HEK293 (cell line): ENCODE results near the gene NEK10.

ENCODE experiments used
- CTCF ChIA-PET: fragments of 350-600 bp; formaldehyde crosslinking; extraction: SDS; loops from one replicate; lab custom pipeline; 2021; ENCODE audit warnings: antibody characterized with exemption; lab: Yijun Ruan, JAX
- POLR2A ChIA-PET: fragments of 300-600 bp; formaldehyde crosslinking; extraction: SDS; loops from one replicate; lab custom pipeline; 2020; ENCODE audit warnings: antibody characterized with exemption, inconsistent platforms; lab: Yijun Ruan, JAX
- H3K27ac ChIP-seq: fragments of 200-500 bp; sonication (Bioruptor generic); 2 replicates; pipeline ENCODE4 v1.5.1; 2014; ENCODE audit warnings: low read depth, low read length, control low read depth, inconsistent platforms; ENCODE audit errors: extremely low read depth
- H3K36me3 ChIP-seq, 2 experiments: fragments of 200-500 bp in 1 of 2; sonication (Bioruptor generic) in 1 of 2; 1 replicate in 1 of 2; 2 replicates in 1 of 2; pipeline ENCODE4 v1.5.1; 2014 to 2017; ENCODE audit warnings: inconsistent platforms in 2 of 2, low read length in 2 of 2; ENCODE audit not compliant: control insufficient read depth in 2 of 2, insufficient read depth in 1 of 2
- H3K4me1 ChIP-seq: fragments of 200-500 bp; sonication (Bioruptor generic); 2 replicates; pipeline ENCODE4 v1.5.1; 2014; ENCODE audit warnings: mild to moderate bottlenecking, low read length, inconsistent platforms; ENCODE audit not compliant: control insufficient read depth, insufficient read depth
- H3K4me3 ChIP-seq: 2 replicates; pipeline ENCODE4 v1.5.1; 2011; ENCODE audit warnings: low read depth, mild to moderate bottlenecking, control low read depth, low read length, moderate library complexity
- H3K9me3 ChIP-seq: fragments of 200-500 bp; sonication (Bioruptor generic); 2 replicates; pipeline ENCODE4 v1.5.1; 2014; ENCODE audit warnings: low read depth, low read length, inconsistent platforms; ENCODE audit not compliant: control insufficient read depth, insufficient read depth
- AEBP2 ChIP-seq: fragments of 450-650 bp; formaldehyde crosslinking; IDR thresholded peaks from 2 replicates; pipeline ENCODE4 v1.5.1; 2016; ENCODE audit warnings: missing biosample characterization, missing genetic modification characterization, borderline replicate concordance
- ATF2 ChIP-seq: fragments of 450-650 bp; formaldehyde crosslinking; IDR thresholded peaks from 2 replicates; pipeline ENCODE4 v1.5.1; 2016; ENCODE audit warnings: missing biosample characterization, missing genetic modification characterization, low read depth
- CTCF ChIP-seq: fragments of 450-650 bp; formaldehyde crosslinking; IDR thresholded peaks from 2 replicates; pipeline ENCODE4 v1.5.1; 2016; ENCODE audit warnings: missing biosample characterization, missing genetic modification characterization
- GLIS1 ChIP-seq: fragments of 450-650 bp; formaldehyde crosslinking; IDR thresholded peaks from 2 replicates; pipeline ENCODE4 v1.5.1; 2016; ENCODE audit warnings: missing biosample characterization, missing genetic modification characterization
- GLIS2 ChIP-seq: fragments of 450-650 bp; formaldehyde crosslinking; IDR thresholded peaks from 2 replicates; pipeline ENCODE4 v1.5.1; 2016; ENCODE audit warnings: missing biosample characterization, missing genetic modification characterization
- HOXA7 ChIP-seq: sonication (generic); formaldehyde crosslinking; IDR thresholded peaks from 2 replicates; pipeline ENCODE4 v1.8.1; 2022; ENCODE audit warnings: missing genetic modification reagents, borderline replicate concordance
- OVOL3 ChIP-seq: fragments of 450-650 bp; formaldehyde crosslinking; IDR thresholded peaks from 2 replicates; pipeline ENCODE4 v1.5.1; 2016; ENCODE audit warnings: missing biosample characterization, missing genetic modification characterization
- ZBTB20 ChIP-seq: fragments of 450-650 bp; formaldehyde crosslinking; IDR thresholded peaks from 2 replicates; pipeline ENCODE4 v1.5.1; 2016; ENCODE audit warnings: missing biosample characterization, missing genetic modification characterization
- ZNF16 ChIP-seq: fragments of 450-650 bp; formaldehyde crosslinking; IDR thresholded peaks from 2 replicates; pipeline ENCODE4 v1.5.1; 2016; ENCODE audit warnings: low read depth, missing biosample characterization, missing genetic modification characterization
- ZNF18 ChIP-seq: fragments of 450-650 bp; formaldehyde crosslinking; IDR thresholded peaks from 2 replicates; pipeline ENCODE4 v1.5.1; 2016; ENCODE audit warnings: missing biosample characterization, missing genetic modification characterization
- ZNF48 ChIP-seq: fragments of 450-650 bp; formaldehyde crosslinking; IDR thresholded peaks from 2 replicates; pipeline ENCODE4 v1.5.1; 2016; ENCODE audit warnings: missing biosample characterization, missing genetic modification characterization
- ZNF639 ChIP-seq: fragments of 450-650 bp; formaldehyde crosslinking; IDR thresholded peaks from 2 replicates; pipeline ENCODE4 v1.5.1; 2016; ENCODE audit warnings: missing biosample characterization, missing genetic modification characterization
- ZNF692 ChIP-seq: fragments of 450-650 bp; formaldehyde crosslinking; IDR thresholded peaks from 2 replicates; pipeline ENCODE4 v1.5.1; 2016; ENCODE audit warnings: missing biosample characterization, missing genetic modification characterization
- ZNF830 ChIP-seq: fragments of 450-650 bp; IDR thresholded peaks from 2 replicates; pipeline ENCODE4 v1.5.0; 2018; ENCODE audit warnings: missing biosample characterization, missing genetic modification characterization, low read depth, mild to moderate bottlenecking, moderate library complexity

Gene NEK10

GRCh38 chr3:27219127-27219845 lies 149.9 kb downstream of the NEK10 start:
- Histone ChIP-seq H3K27ac (no peak overlapping the region), H3K9me3 (no peaks in the 10 kb centered on the region), H3K4me3 (no peak overlapping the region), H3K4me1 (no peaks in the 10 kb centered on the region), H3K36me3 (no peaks in the 10 kb centered on the region)
- POLR2A ChIA-PET, result interaction anchor here (0.7 kb wide), 1 partner anchor 10 kb away, joined by 6 read pairs; no protein-coding TSS in a partner anchor
- TF ChIP-seq OVOL3 (tag by site-specific recombination), result no peak
- no peak for TF ChIP-seq ZNF48 (tag by site-specific recombination)
- TF ChIP-seq ZNF830 (tag by site-specific recombination), result no peak
- TF ChIP-seq AEBP2 (tag by site-specific recombination), result no peak
- no peak for TF ChIP-seq ZNF639 (tag by site-specific recombination)
- TF ChIP-seq ZNF692 (tag by site-specific recombination), result no peak
- no peak for TF ChIP-seq ZNF18 (tag by site-specific recombination)
- TF ChIP-seq ZNF16 (tag by site-specific recombination), result no peak
- TF ChIP-seq ATF2 (tag by site-specific recombination), result no peak
- TF ChIP-seq GLIS2 (tag by site-specific recombination), result no peak
- CTCF ChIA-PET, result interaction anchor here (0.7 kb wide), 1 partner anchor 154 kb away, joined by 4 read pairs; no protein-coding TSS in a partner anchor

- ChIA-PET POLR2A (no interaction called here), CTCF (interaction anchor here (0.6 kb wide), 1 partner anchor 17 kb away, joined by 3 read pairs; no protein-coding TSS in a partner anchor)
- Histone ChIP-seq H3K4me3 (no peak overlapping the region), H3K4me1 (no peaks in the 10 kb centered on the region), H3K9me3 (no peaks in the 10 kb centered on the region), H3K36me3 (no peaks in the 10 kb centered on the region), H3K27ac (no peak overlapping the region)
- TF ChIP-seq CTCF (no peak), GLIS1 (no peak), ZBTB20 (tag by site-specific recombination) (no peak), HOXA7 (CRISPR knock-in tag) (no peak)
Observed at GRCh38 chr3:27216955-27217552, 152.1 kb downstream of the NEK10 start.
